ENCODE results near the gene PEDS1.

- no peak for TF ChIP-seq EZH2phosphoT487 (IDR thresholded peaks at IDR 0.05; ENCODE audit: insufficient read depth, low read depth)
- TF ChIP-seq EZH2 (IDR thresholded peaks at IDR 0.05; ENCODE audit: insufficient read depth, poor library complexity, severe bottlenecking): no peak
Observed at GRCh38 chr20:50107796-50108331, 45.7 kb downstream of the PEDS1 start.
